NT2/D1 (cell line): Measurements from ENCODE around the gene OR8S1.
"Not testable (repeated sequence)": the region's sequence is repeated elsewhere in the genome, so short reads cannot be mapped to it uniquely, and the experiment has no call there.

ENCODE experiments used
- SUZ12 ChIP-seq: IDR thresholded peaks from 2 replicates; pipeline ENCODE4 v1.6.1; 2011; ENCODE audit not compliant: insufficient read length, insufficient read depth; ENCODE audit errors: extremely low read depth
- YY1 ChIP-seq: IDR thresholded peaks from 2 replicates; pipeline ENCODE4 v1.6.1; 2011; ENCODE audit not compliant: insufficient read length, insufficient read depth
- ZNF274 ChIP-seq: IDR thresholded peaks from 2 replicates; pipeline ENCODE4 v1.6.1; 2011; ENCODE audit warnings: mild to moderate bottlenecking, low read depth, low read length

DNA sequence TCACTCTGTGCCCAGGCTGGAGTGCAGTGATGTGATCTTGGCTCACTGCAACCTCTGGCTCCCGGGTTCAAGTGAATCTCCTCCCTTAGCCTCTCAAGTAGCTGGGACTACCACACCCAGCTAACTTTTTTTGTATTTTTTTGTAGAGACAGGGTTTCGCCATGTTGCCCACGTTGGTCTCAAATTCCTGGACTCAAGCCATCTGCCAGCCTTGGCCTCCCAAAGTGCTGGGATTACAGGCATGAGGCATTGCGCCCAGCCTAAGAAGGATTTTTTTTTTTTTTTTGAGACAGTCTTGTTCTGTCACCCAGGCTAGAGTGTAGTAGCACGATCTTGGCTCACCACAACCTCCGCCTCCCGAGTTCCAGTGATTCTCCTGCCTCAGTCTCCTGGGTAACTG is 36.0 kb upstream of the OR8S1 start:
- not testable (repeated sequence) for TF ChIP-seq ZNF274, YY1, SUZ12
